T-cell (primary cell): ENCODE results near the gene TPPP3. TPM values are rescaled to one million over a fixed set of nuclear protein-coding genes. Genes with fewer than 3 reads are reported as not detected.

Source experiments
- ATAC-seq, 4 experiments: fragments of 200-7000 bp in 3 of 4; fragments of 150-1000 bp in 1 of 4; cut with Tn5 transposase; replicated peaks in 1 of 4; 1 replicate in 3 of 4; 2 replicates in 1 of 4; pipeline ENCODE4 v1.10.0; 2021; ENCODE audit warnings: moderate library complexity in 3 of 4, mild to moderate bottlenecking in 2 of 4, moderate number of reproducible peaks in 1 of 4
- CTCF ChIA-PET, 2 donors: fragments of 300-600 bp; sonication (Branson Sonifier 250); formaldehyde crosslinking; loops; one replicate each; lab custom pipeline; 2022; ENCODE audit warnings: antibody characterized with exemption in 2 of 2; lab: Charles Lee
- POLR2A ChIA-PET, 2 donors: fragments of 300-600 bp; sonication (Branson Sonifier 250); formaldehyde crosslinking; loops; one replicate each; lab custom pipeline; 2022; ENCODE audit warnings: antibody characterized with exemption in 2 of 2; lab: Charles Lee
- DNase-seq, 35 experiments: peaks; one replicate each; pipeline versions ENCODE4 v3.0.0 to v3.0.0-alpha.2; 2013 to 2023
- H3K27ac ChIP-seq: one replicate; pipeline ENCODE4 v1.5.1; 2013; ENCODE audit warnings: low read length
- H3K27me3 ChIP-seq, 2 experiments: replicated peaks in 1 of 2; 1 replicate in 1 of 2; 2 replicates in 1 of 2; pipeline versions ENCODE4 v1.6.1 to v1.7.0; 2013; ENCODE audit warnings: low read length in 1 of 2, mixed read lengths in 1 of 2; ENCODE audit not compliant: control insufficient read depth in 2 of 2, insufficient read depth in 2 of 2; ENCODE audit errors: extremely low read depth in 1 of 2
- H3K36me3 ChIP-seq, 2 donors: 1 replicate in 1 of 2; 2 replicates in 1 of 2; pipeline versions ENCODE4 v1.6.1 to v1.7.0; 2013; ENCODE audit warnings: low read length in 1 of 2; ENCODE audit not compliant: control insufficient read depth in 2 of 2, insufficient read depth in 1 of 2; ENCODE audit errors: extremely low read depth in 1 of 2
- H3K4me1 ChIP-seq, 2 experiments: 1 replicate in 1 of 2; 2 replicates in 1 of 2; pipeline versions ENCODE4 v1.6.1 to v1.7.0; 2013; ENCODE audit warnings: low read length in 2 of 2, mixed read lengths in 1 of 2; ENCODE audit not compliant: insufficient read depth in 2 of 2, control insufficient read depth in 1 of 2; ENCODE audit errors: extremely low read depth in 1 of 2
- H3K4me3 ChIP-seq, 2 donors: 1 replicate in 1 of 2; 2 replicates in 1 of 2; pipeline versions ENCODE4 v1.5.1 to v1.7.0; 2013; ENCODE audit warnings: mild to moderate bottlenecking in 2 of 2, low read length in 1 of 2, moderate library complexity in 1 of 2; ENCODE audit not compliant: control insufficient read depth in 1 of 2; ENCODE audit errors: extremely low read depth in 1 of 2
- H3K9me3 ChIP-seq: 2 replicates; pipeline ENCODE4 v1.7.0; 2013
- H3K27ac Mint-ChIP-seq, 2 donors: one replicate each; pipeline ENCODE4 v1.8.0; 2020 to 2021; ENCODE audit warnings: mild to moderate bottlenecking in 2 of 2, mixed read lengths in 2 of 2
- H3K27me3 Mint-ChIP-seq, 2 donors: one replicate each; pipeline ENCODE4 v1.8.0; 2021 to 2022; ENCODE audit warnings: mixed read lengths in 2 of 2
- H3K36me3 Mint-ChIP-seq: one replicate; pipeline ENCODE4 v1.8.0; 2021; ENCODE audit warnings: mixed read lengths
- H3K4me1 Mint-ChIP-seq, 3 donors: one replicate each; pipeline ENCODE4 v1.8.0; 2020 to 2022; ENCODE audit warnings: mixed read lengths in 3 of 3, mild to moderate bottlenecking in 1 of 3
- H3K4me3 Mint-ChIP-seq, 3 donors: one replicate each; pipeline ENCODE4 v1.8.0; 2020 to 2022; ENCODE audit warnings: mild to moderate bottlenecking in 3 of 3, mixed read lengths in 3 of 3, moderate library complexity in 3 of 3
- H3K9me3 Mint-ChIP-seq, 3 donors: one replicate each; pipeline ENCODE4 v1.8.0; 2020 to 2022; ENCODE audit warnings: mixed read lengths in 3 of 3
- WGBS: methylation state at CpG from one replicate; pipeline ENCODE4 v1.1.5; 2013; ENCODE audit warnings: missing lambda C conversion rate; ENCODE audit not compliant: insufficient coverage; 5-methylcytosine and 5-hydroxymethylcytosine counted together
- total RNA-seq, 35 experiments: library from RNA in 6 of 35; stranded (reverse) in 6 of 35; fragments of 120-200 nt in 1 of 35; gene quantifications; one replicate each; pipeline versions ENCODE4 v1.2.1 to v1.2.4 and lab custom pipeline; 2013 to 2026

Gene TPPP3
- total RNA-seq, 5 donors from 2014 or later (not counting 1 experiment from before 2014, with no cell fraction given) = 0.18 to 0.23 TPM; not detected in 3

DNA sequence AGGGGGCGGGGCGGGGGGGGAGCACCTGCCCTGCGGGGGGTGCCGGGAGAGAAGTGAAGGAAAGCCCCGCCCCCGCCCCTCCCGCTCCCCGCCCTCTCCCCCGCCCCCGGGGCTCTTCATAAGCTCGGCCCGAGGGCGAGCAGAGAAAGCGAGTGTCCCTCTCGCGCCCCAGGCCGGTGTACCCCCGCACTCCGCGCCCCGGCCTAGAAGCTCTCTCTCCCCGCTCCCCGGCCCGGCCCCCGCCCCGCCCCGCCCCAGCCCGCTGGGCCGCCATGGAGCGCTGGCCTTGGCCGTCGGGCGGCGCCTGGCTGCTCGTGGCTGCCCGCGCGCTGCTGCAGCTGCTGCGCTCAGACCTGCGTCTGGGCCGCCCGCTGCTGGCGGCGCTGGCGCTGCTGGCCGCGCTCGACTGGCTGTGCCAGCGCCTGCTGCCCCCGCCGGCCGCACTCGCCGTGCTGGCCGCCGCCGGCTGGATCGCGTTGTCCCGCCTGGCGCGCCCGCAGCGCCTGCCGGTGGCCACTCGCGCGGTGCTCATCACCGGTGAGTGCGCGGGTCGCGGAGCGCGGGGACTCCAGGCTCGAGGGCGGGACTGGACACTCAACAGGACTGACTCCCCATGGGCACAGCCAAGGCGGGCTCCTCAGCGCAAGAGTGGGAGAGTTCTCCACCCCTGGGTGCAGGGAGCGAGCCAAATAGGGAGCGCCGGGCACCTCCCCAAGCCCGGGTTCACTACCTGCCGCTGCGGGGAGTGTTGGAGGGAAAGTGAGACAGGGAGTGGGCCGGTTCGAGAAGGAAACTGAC, 37.9 kb upstream of the TPPP3 start, which contains the start of gene HSD11B2:
Gene HSD11B2 (plus strand): TSS at position 145 of the 798 bp plus-strand sequence. CDS start 128 bp downstream, at position 273.
- ChIA-PET CTCF (interaction anchor here in 1 of 2 donors (0.5 to 0.7 kb wide), 2 partner anchors 11 to 16 kb away, joined by 3 read pairs; no protein-coding TSS in a partner anchor), POLR2A (interaction anchor here in 1 of 2 donors (0.5 kb wide), 1 partner anchor 11 kb away, joined by 7 read pairs; no protein-coding TSS in a partner anchor)
- Histone ChIP-seq H3K27me3 (peaks cover 9 to 58% of the 10 kb centered on the region in 2 experiments), H3K36me3 (no peaks in the 10 kb centered on the region), H3K27ac (no peak within 1 kb of the TSS), H3K4me1 (peaks cover 0 to 21% of the 10 kb centered on the region in 2 experiments), H3K9me3 (no peaks in the 10 kb centered on the region), H3K4me3 (peak within 1 kb of the TSS in 1 of 2 donors; percentile 58)
- Mint-ChIP-seq H3K27ac (no peak within 1 kb of the TSS), H3K4me3 (peak within 1 kb of the TSS; percentile 73 to 83 (median 73)), H3K4me1 (peaks cover 5 to 16% (median 7%) of the 10 kb centered on the region in 3 donors), H3K27me3 (peaks cover 23 to 46% of the 10 kb centered on the region in 2 donors), H3K36me3 (peaks cover 3% of the 10 kb centered on the region), H3K9me3 (no peaks in the 10 kb centered on the region)
- peak in 2 of 35 experiments; percentile 14 to 29 for DNase-seq
- ATAC-seq = peak; percentile 43 to 60 (median 52)
- WGBS = 1% methylated on average over 66 of the region's 87 CpGs

DNA sequence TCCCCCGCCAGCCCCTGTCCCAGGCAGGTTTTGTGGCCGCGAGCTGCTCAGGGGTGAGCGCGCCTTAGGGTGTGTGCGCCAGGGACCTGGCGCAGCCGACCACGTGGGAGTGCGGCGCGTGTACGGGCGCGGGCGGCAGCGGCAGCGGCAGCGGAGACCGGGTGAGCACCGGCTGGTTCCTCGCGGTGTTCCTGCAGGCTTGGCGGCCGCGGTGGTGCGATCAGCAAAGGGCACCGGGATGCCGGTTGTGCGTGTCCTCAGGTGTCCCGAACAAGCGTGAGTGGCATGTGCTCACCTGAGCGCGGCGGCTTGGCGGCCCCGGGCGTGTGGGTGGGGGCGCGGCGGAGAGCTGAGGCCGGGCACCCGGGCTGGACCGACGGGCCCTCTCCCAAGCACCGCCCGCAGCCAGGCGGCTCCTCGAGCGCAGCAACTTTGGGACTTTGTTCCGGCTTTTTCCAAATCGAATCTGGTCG, 37.2 kb upstream of the TPPP3 start:
- Histone ChIP-seq H3K4me1 (peaks cover 0 to 21% of the 10 kb centered on the region in 2 experiments), H3K36me3 (no peaks in the 10 kb centered on the region), H3K4me3 (peak overlapping the region in 1 of 2 donors; percentile 58), H3K27me3 (peaks cover 12 to 65% of the 10 kb centered on the region in 2 experiments), H3K9me3 (no peaks in the 10 kb centered on the region), H3K27ac (no peak overlapping the region)
- H3K27ac Mint-ChIP-seq = no peak overlapping the region
- under 1% methylated on average over 52 of the region's 53 CpGs for WGBS
- H3K9me3 Mint-ChIP-seq = no peaks in the 10 kb centered on the region
- H3K4me3 Mint-ChIP-seq = peak overlapping the region; percentile 73 to 83 (median 73)
- DNase-seq (peak in 12 of 35 experiments; percentile 4 to 46 (median 14)), ATAC-seq (peak; percentile 48 to 62 (median 58))
- H3K4me1 Mint-ChIP-seq = peaks cover 5 to 16% (median 7%) of the 10 kb centered on the region in 3 donors
- H3K27me3 Mint-ChIP-seq = peaks cover 23 to 46% of the 10 kb centered on the region in 2 donors
- POLR2A ChIA-PET = no interaction called here
- H3K36me3 Mint-ChIP-seq = peaks cover 3% of the 10 kb centered on the region
- CTCF ChIA-PET = interaction anchor here in 1 of 2 donors (0.5 to 0.7 kb wide), 2 partner anchors 10 to 17 kb away, joined by 3 read pairs; no protein-coding TSS in a partner anchor

DNA sequence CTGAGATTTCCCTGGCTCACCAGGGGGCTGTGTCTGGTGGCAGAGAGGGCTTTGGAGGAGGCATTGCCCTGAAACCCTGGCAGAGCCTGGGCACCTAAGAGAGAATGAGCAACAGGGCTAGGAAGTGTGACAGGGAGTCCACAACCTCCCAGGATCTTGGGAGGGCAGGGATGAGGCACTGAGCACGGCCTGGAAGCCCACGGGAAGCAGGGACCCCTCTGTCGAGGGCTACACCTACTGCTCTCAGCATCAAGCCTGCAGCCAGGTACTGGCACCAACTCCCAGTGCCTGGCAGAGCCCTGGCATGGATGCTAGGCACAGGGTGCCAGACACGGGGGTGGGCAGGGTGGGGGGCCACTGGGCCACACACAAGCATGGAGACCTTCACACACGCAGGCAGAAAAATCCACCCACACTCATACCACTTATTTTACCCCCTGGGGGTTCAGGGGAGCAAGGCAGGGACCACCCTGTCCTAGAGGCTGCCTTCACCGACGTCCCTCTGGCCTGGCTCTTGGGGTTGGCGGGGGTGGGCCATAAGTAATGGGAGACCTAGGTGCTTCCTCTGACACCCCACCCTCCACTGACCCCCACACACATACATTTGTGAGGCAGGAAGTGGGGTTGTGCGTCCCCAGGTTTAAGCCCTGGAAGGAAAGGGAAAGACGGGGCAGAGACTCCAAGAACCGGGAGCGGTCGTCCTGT, 36.7 kb upstream of the TPPP3 start:
- H3K9me3 Mint-ChIP-seq = no peaks in the 10 kb centered on the region
- CTCF ChIA-PET = no interaction called here
- DNase-seq = no peak
- H3K9me3 ChIP-seq = no peaks in the 10 kb centered on the region
- no peak overlapping the region for H3K27ac ChIP-seq
- peaks cover 12 to 67% of the 10 kb centered on the region in 2 experiments for H3K27me3 ChIP-seq
- no peak overlapping the region for H3K27ac Mint-ChIP-seq
- peaks cover 3% of the 10 kb centered on the region for H3K36me3 Mint-ChIP-seq
- peak overlapping the region in 1 of 2 donors; percentile 58 for H3K4me3 ChIP-seq
- peaks cover 5 to 16% (median 7%) of the 10 kb centered on the region in 3 donors for H3K4me1 Mint-ChIP-seq
- no peaks in the 10 kb centered on the region for H3K36me3 ChIP-seq
- 39% methylated on average over 7 of the region's 13 CpGs for whole genome bisulfite sequencing
- POLR2A ChIA-PET = no interaction called here
- peaks cover 0 to 21% of the 10 kb centered on the region in 2 experiments for H3K4me1 ChIP-seq
- peak overlapping the region; percentile 73 to 83 (median 73) for H3K4me3 Mint-ChIP-seq
- peaks cover 28 to 49% of the 10 kb centered on the region in 2 donors for H3K27me3 Mint-ChIP-seq
- ATAC-seq = no peak

DNA sequence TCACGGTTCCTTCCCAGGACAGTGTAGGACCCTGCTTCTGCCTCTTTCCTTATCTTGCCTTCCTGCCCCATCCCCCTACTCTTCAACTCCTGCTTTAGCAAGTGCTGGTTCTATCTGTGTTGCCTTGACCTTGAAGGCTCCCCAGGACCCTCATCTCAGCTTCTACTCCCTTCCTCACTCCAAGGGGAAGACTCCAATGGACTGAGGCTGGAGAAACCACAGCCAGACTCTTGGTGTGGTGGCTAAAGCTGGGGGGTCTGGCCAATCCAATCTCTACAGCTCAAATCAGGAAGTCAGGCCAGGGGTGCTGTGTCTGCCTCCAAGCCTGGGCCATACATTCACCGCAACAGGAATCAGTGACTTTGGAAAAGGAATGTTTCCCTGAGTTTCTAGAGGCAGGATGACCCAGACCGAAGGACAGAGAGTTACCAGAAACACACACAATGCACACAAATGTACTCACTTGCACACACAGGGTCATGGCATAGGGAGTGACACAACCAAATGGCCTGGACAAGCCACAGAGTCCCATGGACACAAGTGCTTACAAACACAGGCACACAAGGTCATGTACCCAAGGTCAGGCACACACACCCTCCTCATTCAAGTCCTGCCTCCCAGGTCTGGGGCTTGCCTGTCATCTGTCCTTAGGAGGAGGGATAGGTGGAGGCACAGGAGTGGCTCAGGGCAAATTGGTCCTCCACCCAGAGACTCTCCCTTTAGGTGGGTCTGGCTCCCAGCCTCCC, 35.9 kb upstream of the TPPP3 start:
- Mint-ChIP-seq H3K4me3 (peak overlapping the region; percentile 41 to 83 (median 60)), H3K27ac (no peak overlapping the region), H3K4me1 (peaks cover 5 to 16% (median 7%) of the 10 kb centered on the region in 3 donors), H3K27me3 (peaks cover 28 to 49% of the 10 kb centered on the region in 2 donors), H3K9me3 (no peaks in the 10 kb centered on the region), H3K36me3 (peaks cover 3% of the 10 kb centered on the region)
- no peak overlapping the region for H3K27ac ChIP-seq
- CTCF ChIA-PET = no interaction called here
- ATAC-seq (no peak), DNase-seq (no peak)
- H3K9me3 ChIP-seq = no peaks in the 10 kb centered on the region
- POLR2A ChIA-PET = no interaction called here
- WGBS = 93% methylated on average over 2 of the region's 3 CpGs
- H3K36me3 ChIP-seq = no peaks in the 10 kb centered on the region
- H3K4me3 ChIP-seq = no peak overlapping the region
- H3K27me3 ChIP-seq = peaks cover 15 to 75% of the 10 kb centered on the region in 2 experiments
- H3K4me1 ChIP-seq = peaks cover 0 to 21% of the 10 kb centered on the region in 2 experiments

DNA sequence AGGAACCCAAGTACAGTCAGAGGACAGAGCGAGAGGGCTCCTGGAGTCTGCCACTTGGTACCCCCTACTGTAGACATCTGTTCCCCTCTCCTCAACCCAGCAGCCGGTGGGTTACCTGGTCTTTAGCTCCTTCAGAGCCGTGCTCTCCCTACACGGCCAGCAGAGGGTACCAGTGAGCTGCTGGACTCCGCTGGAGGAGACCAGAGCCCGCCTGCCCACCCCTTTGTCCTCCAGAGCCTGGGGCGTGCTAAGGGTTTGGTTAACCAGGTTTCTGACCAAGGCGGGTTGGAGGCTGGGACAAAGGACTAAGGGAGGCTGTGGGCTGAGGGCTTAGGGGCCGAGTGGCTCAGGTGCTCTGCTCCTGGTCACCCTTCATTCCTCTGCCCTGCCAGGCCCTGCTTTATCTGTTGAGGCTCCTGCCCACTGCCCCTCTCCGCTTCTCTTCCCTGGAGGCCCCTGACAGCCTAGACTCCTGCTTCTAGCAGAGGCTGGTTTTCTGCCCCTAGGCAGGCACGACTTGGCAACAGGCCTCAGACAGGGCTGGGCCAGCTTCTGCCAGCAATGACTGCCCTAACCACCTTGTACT, 34.9 kb upstream of the TPPP3 start:
- ATAC-seq = peak; percentile 37 to 56 (median 50)
- Histone ChIP-seq H3K36me3 (no peaks in the 10 kb centered on the region), H3K27me3 (peaks cover 16 to 75% of the 10 kb centered on the region in 2 experiments), H3K9me3 (no peaks in the 10 kb centered on the region), H3K27ac (no peak overlapping the region), H3K4me1 (peaks cover 0 to 21% of the 10 kb centered on the region in 2 experiments), H3K4me3 (no peak overlapping the region)
- Mint-ChIP-seq H3K36me3 (peaks cover 3% of the 10 kb centered on the region), H3K27me3 (peaks cover 33 to 49% of the 10 kb centered on the region in 2 donors), H3K4me3 (no peak overlapping the region), H3K27ac (no peak overlapping the region), H3K4me1 (peaks cover 5 to 16% (median 7%) of the 10 kb centered on the region in 3 donors), H3K9me3 (no peaks in the 10 kb centered on the region)
- CTCF ChIA-PET = interaction anchor here in 1 of 2 donors (1.0 to 1.1 kb wide), 5 partner anchors 14 to 86 kb away, joined by 4 to 6 read pairs (median 4); partner anchors contain the start of gene ATP6V0D1
- WGBS = 21% methylated on average over 10 of the region's 11 CpGs
- peak in 30 of 35 experiments; percentile 7 to 62 (median 30) for DNase-seq
- POLR2A ChIA-PET = no interaction called here
